WTC11 (cell line): Measurements from ENCODE around the gene IMP3.

ENCODE experiments used
- ATF2 ChIP-seq: sonication (generic); formaldehyde crosslinking; IDR thresholded peaks from 2 replicates; pipeline ENCODE4 v1.8.1; 2022; ENCODE audit warnings: low read depth, missing genetic modification reagents, borderline replicate concordance
- NFYB ChIP-seq: sonication (generic); formaldehyde crosslinking; conservative IDR thresholded peaks from 2 replicates; pipeline ENCODE4 v1.8.0; 2022; ENCODE audit warnings: low read depth, missing genetic modification reagents
- SP1 ChIP-seq: sonication (generic); formaldehyde crosslinking; conservative IDR thresholded peaks from 2 replicates; pipeline ENCODE4 v1.8.1; 2022; ENCODE audit warnings: missing genetic modification reagents
- ZNF121 ChIP-seq: sonication (generic); formaldehyde crosslinking; IDR thresholded peaks from 2 replicates; pipeline ENCODE4 v1.8.0; 2023; ENCODE audit warnings: missing genetic modification reagents
- ZNF671 ChIP-seq: fragments of 250-450 bp; sonication (Bioruptor Pico); IDR thresholded peaks from 2 replicates; pipeline ENCODE4 v1.8.0; 2021; ENCODE audit warnings: mild to moderate bottlenecking
- TF ChIP-seq, protein P1 (sequence below): fragments of 200-600 bp; IDR thresholded peaks from 2 replicates; pipeline ENCODE4 v1.8.0; 2022; ENCODE audit warnings: antibody characterized with exemption

DNA sequence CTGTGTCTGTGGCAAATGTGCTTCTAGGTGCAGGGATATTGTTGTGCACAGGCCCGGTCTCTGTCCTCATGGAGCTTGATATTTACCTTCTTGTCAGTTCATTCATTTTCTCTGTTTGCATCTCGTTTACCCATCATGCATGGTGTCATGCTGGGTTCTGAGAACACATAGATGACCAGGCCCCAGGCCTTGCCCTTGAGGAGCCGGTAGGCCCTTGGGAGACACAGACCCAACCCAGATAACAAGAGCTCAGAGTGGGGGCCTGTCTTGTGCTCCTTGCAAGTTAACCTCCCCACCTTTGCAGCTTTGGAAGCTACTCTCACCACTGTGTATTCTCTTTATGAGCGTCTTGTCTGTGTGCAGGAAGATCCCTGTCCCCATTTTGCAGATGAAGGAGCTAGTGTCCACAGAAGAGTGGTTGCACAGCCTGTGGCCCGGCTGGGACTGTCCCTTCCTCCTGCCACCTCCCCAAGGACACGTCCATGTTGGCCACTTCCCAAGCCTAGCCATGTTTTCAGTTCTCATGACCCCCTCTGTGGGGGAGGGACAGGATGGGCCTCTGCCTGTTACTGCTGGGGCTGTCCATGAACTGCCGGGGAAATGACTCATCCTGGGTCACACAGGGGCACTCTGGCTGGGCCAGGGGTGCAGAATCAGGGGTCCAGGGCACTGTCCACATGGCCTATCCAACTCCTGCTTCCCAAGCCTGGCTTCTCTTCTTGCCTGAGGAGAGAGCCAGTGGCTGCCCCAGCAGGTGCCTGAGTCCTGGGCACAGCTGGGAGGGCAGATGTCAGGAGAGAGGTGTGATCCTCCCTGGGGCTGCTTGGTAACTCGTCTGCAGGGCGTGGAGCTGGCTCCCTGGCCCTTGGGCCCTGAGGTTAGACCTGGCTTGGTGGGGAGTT is 11.1 kb upstream of the IMP3 start:
- TF ChIP-seq, protein P1, sequence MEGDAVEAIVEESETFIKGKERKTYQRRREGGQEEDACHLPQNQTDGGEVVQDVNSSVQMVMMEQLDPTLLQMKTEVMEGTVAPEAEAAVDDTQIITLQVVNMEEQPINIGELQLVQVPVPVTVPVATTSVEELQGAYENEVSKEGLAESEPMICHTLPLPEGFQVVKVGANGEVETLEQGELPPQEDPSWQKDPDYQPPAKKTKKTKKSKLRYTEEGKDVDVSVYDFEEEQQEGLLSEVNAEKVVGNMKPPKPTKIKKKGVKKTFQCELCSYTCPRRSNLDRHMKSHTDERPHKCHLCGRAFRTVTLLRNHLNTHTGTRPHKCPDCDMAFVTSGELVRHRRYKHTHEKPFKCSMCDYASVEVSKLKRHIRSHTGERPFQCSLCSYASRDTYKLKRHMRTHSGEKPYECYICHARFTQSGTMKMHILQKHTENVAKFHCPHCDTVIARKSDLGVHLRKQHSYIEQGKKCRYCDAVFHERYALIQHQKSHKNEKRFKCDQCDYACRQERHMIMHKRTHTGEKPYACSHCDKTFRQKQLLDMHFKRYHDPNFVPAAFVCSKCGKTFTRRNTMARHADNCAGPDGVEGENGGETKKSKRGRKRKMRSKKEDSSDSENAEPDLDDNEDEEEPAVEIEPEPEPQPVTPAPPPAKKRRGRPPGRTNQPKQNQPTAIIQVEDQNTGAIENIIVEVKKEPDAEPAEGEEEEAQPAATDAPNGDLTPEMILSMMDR: no peak
- TF ChIP-seq ZNF121: no peak
- no peak for TF ChIP-seq NFYB (CRISPR knock-in tag)
- TF ChIP-seq SP1 (CRISPR knock-in tag): no peak
- no peak for TF ChIP-seq ZNF671 (CRISPR knock-in tag)
- no peak for TF ChIP-seq ATF2 (CRISPR knock-in tag)
